Activated gamma-delta T cell (primary cell): Measurements from ENCODE around the gene LRRC42.

Experiments used
- DNase-seq: peaks from one replicate; lab custom pipeline; 2025; lab: John Stamatoyannopoulos, UW

LRRC42 gene

DNA sequence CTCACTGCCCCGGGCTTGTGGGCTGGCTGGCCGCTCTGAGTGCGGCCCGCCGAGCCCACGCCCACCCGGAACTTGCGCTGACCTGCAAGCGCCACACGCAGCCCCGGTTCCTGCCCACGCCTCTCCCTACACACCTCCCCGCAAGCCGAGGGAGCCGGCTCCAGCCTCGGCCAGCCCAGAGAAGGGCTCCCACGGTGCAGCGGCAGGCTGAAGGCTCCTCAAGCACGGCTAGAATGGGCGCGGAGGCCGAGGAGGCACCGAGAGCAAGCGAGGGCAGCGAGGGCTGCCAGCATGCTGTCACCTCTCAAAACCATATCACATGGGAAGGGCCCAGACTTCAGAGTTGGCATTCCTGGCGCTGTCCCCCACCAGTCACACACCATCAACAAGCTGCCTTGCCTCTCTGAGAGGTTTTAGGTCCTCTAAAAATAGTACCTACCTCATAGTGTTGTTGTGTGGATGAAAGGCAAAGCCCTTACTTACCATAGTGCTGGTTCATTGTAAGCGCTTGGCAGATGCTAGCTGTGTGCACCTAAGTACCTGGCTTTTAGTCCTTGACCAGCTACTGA is 58.4 kb downstream of the LRRC42 start:
- DNase-seq, result no peak

- no peak for DNase-seq
Measured at GRCh38 chr1:54006508-54006907, 60.4 kb downstream of the LRRC42 start.

DNA sequence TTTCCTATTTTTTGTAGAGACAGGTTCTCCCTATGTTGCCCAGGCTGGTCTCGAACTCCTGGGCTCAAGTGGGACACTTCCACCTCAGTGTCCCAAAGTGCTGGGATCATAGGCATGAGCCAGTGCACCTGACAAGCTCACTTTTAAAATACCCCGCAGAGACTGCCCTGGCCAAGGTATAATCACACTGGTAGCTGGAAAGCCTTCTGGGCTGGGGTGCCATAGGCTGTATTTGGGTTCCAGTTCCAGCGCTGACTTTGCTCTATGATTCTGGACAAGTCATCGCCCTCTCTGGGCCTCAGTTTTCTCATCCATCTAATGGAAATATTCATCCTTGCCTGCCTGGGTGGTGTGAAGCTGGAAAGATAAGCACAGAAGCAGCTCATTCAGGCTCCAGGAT is 61.5 kb downstream of the LRRC42 start:
- no peak for DNase-seq

- no peak for DNase-seq
Measured at GRCh38 chr1:54008876-54009275, 62.7 kb downstream of the LRRC42 start.

- DNase-seq, result no peak
Measured at GRCh38 chr1:54009406-54009805, 63.3 kb downstream of the LRRC42 start.

DNA sequence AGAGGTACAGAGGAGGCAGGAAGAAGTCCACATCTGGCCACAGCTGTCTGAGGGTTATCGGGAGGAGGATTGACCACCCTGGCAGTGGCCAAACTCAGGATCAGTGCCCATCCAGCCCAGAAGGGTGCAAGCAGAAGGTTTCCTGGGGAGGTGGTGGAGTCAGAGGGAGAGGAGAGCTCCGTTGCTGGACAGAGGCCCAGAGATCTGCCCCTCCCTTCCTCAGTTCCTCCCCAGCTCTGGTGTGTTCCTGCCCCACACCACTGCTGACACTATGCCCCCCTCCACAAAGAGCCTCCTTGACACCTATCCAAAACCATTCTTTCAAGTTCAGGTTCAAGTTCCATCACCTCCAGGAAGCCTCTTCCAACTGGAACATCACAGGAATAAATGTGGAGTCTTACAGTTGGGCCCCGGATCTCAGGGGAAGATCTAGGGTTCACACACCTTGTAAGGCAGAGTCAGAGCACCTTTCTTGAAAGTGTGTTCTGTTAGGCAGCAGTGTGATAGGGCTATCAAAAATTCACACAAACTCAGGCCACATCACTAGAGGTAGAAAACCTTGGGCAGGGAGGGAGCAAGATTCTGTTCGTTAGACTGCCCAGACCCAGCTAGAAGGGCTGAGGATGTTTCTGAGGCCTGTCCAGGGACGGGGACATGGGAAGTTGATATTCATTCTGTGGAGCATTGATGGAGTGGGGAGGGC is 64.4 kb downstream of the LRRC42 start:
- DNase-seq, result no peak

- DNase-seq, result no peak
Measured at GRCh38 chr1:54011316-54012007, 65.3 kb downstream of the LRRC42 start.

GRCh38 chr1:54012008-54012325 is 65.8 kb downstream of the LRRC42 start:
- DNase-seq, result no peak

GRCh38 chr1:54012863-54013262 is 66.7 kb downstream of the LRRC42 start:
- no peak for DNase-seq

- DNase-seq, result no peak
Measured at GRCh38 chr1:54013393-54014008, 67.4 kb downstream of the LRRC42 start.

DNA sequence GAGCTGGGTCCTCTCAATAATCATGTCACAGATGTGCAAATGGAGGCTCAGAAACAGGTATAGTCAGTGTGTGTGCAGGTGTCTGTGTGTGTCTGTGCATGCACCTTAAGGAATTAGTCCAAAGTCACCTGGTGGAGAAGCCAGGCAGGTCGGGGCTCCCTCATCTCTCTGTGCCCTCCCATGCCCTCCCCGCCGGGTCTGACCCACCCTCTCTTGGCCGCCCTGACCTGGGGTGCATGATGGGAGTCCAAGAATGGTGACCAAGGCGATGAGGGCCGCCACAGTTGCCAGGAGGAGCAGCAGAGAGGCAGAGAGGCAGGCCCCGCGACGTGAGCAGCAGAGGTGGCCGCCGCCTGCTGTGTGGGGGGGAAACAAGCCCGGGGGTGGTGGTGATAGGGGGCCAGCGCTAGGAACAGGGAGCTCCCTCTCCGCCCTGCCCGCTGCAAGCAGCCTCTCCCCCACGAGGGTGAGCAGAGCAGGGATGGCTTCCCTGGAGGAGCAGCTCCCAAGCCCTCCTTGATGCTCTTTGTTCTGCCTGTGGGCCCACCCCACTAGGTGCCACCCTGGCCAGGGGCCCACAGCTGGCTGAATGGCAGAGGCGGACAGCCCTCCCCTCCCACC is 68.0 kb downstream of the LRRC42 start:
- no peak for DNase-seq

GRCh38 chr1:54016343-54017282 is 70.5 kb downstream of the LRRC42 start:
- no peak for DNase-seq
